Neural cell (in vitro differentiated cells): ENCODE data around the gene THADA.

Experiments
- EP300 ChIP-seq: fragments of 450-650 bp; conservative IDR thresholded peaks from 2 replicates; pipeline ENCODE4 v1.6.1; 2014; ENCODE audit warnings: antibody characterized with exemption, mild to moderate bottlenecking, moderate library complexity; ENCODE audit not compliant: poor library complexity, severe bottlenecking
- EZH2 ChIP-seq: fragments of 200-600, 300-800 bp; shearing (Covaris generic), sonication (generic); IDR thresholded peaks from 2 replicates; pipeline ENCODE4 v1.6.1; 2014; ENCODE audit warnings: antibody characterized with exemption, low read length, borderline replicate concordance, mild to moderate bottlenecking; ENCODE audit not compliant: insufficient read depth, poor library complexity, severe bottlenecking
- TAF1 ChIP-seq: IDR thresholded peaks from 2 replicates; pipeline ENCODE4 v1.6.1; 2012; ENCODE audit warnings: low read depth
- TF ChIP-seq, protein P1 (sequence below): fragments of 450-650 bp; IDR thresholded peaks from 2 replicates; pipeline ENCODE4 v1.5.1; 2014; ENCODE audit warnings: antibody characterized with exemption, mild to moderate bottlenecking, moderate library complexity; ENCODE audit not compliant: poor library complexity, severe bottlenecking

DNA sequence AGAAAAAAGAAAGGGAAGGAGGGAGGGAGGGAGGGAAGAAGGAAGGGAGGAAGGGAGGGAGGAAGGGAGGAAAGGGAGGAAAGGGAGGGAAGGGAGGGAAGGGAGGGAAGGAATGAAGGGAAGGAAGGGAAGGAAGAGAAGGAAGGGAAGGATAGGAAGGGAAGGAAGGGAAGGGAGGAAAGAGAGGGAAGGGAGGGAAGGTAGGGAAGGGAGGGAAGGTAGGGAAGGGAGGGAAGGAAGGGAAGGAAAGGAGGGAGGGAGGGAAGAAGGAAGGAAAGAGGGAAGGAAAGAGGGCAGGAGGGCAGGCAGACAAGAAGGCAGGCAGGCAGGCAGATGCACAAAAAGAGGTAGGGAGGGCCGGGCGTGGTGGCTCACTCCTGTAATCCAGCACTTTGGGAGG, 74.9 kb downstream of the THADA start:
- TF ChIP-seq EZH2: no peak
- no peak for TF ChIP-seq EP300
- TF ChIP-seq TAF1: no peak
- TF ChIP-seq, protein P1, sequence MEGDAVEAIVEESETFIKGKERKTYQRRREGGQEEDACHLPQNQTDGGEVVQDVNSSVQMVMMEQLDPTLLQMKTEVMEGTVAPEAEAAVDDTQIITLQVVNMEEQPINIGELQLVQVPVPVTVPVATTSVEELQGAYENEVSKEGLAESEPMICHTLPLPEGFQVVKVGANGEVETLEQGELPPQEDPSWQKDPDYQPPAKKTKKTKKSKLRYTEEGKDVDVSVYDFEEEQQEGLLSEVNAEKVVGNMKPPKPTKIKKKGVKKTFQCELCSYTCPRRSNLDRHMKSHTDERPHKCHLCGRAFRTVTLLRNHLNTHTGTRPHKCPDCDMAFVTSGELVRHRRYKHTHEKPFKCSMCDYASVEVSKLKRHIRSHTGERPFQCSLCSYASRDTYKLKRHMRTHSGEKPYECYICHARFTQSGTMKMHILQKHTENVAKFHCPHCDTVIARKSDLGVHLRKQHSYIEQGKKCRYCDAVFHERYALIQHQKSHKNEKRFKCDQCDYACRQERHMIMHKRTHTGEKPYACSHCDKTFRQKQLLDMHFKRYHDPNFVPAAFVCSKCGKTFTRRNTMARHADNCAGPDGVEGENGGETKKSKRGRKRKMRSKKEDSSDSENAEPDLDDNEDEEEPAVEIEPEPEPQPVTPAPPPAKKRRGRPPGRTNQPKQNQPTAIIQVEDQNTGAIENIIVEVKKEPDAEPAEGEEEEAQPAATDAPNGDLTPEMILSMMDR: no peak
